Esophagus (tissue), 2 donors: ENCODE data around the gene SYNE1. TPM values are rescaled to one million over a fixed set of nuclear protein-coding genes. Genes with fewer than 3 reads are reported as not detected.
A peak's percentile ranks its signal among the peaks of the same experiment; 100 is the strongest.
"Not testable (repeated sequence)": the region's sequence is repeated elsewhere in the genome, so short reads cannot be mapped to it uniquely, and the experiment has no call there.

Source experiments
- H3K27ac ChIP-seq, 2 donors: one replicate each; pipeline ENCODE4 v1.5.1; 2013; ENCODE audit warnings: low read depth in 2 of 2, mild to moderate bottlenecking in 2 of 2, inconsistent platforms in 1 of 2, low read length in 1 of 2, moderate library complexity in 1 of 2
- H3K27me3 ChIP-seq, 2 donors: one replicate each; pipeline ENCODE4 v1.6.1; 2013; ENCODE audit warnings: low read length in 2 of 2, control low read depth in 1 of 2, mild to moderate bottlenecking in 1 of 2; ENCODE audit not compliant: insufficient read depth in 2 of 2, control insufficient read depth in 1 of 2
- H3K36me3 ChIP-seq, 2 donors: one replicate each; pipeline ENCODE4 v1.6.1; 2013; ENCODE audit warnings: low read length in 1 of 2; ENCODE audit not compliant: control insufficient read depth in 2 of 2, insufficient read depth in 2 of 2
- H3K4me1 ChIP-seq, 2 donors: one replicate each; pipeline ENCODE4 v1.6.1; 2013; ENCODE audit warnings: low read length in 1 of 2; ENCODE audit not compliant: control insufficient read depth in 2 of 2, insufficient read depth in 2 of 2
- H3K4me3 ChIP-seq, 2 donors: one replicate each; pipeline ENCODE4 v1.5.1; 2013; ENCODE audit warnings: low read length in 2 of 2, mild to moderate bottlenecking in 2 of 2, low read depth in 1 of 2, moderate library complexity in 1 of 2
- H3K9me3 ChIP-seq, 2 donors: one replicate each; pipeline ENCODE4 v1.6.1; 2013; ENCODE audit warnings: mild to moderate bottlenecking in 2 of 2, low read depth in 1 of 2, low read length in 1 of 2, moderate library complexity in 1 of 2; ENCODE audit not compliant: control insufficient read depth in 2 of 2, insufficient read depth in 1 of 2
- WGBS, 2 donors: extraction: QIAGEN DNeasy Blood & Tissue Kit; methylation state at CpG; one replicate each; pipeline ENCODE4 v1.1.7; 2013; 5-methylcytosine and 5-hydroxymethylcytosine counted together
- polyA plus RNA-seq, 2 donors: library from polyadenylated mRNA; stranded (reverse); fragments of 200-250 nt; gene quantifications; one replicate each; pipeline ENCODE4 v1.2.3, GENCODE V29; 2013
- donor health status: healthy with polysubstance abuse.
- donor health status: Bipolar disorder and iron deficiency.

Gene SYNE1, protein sequence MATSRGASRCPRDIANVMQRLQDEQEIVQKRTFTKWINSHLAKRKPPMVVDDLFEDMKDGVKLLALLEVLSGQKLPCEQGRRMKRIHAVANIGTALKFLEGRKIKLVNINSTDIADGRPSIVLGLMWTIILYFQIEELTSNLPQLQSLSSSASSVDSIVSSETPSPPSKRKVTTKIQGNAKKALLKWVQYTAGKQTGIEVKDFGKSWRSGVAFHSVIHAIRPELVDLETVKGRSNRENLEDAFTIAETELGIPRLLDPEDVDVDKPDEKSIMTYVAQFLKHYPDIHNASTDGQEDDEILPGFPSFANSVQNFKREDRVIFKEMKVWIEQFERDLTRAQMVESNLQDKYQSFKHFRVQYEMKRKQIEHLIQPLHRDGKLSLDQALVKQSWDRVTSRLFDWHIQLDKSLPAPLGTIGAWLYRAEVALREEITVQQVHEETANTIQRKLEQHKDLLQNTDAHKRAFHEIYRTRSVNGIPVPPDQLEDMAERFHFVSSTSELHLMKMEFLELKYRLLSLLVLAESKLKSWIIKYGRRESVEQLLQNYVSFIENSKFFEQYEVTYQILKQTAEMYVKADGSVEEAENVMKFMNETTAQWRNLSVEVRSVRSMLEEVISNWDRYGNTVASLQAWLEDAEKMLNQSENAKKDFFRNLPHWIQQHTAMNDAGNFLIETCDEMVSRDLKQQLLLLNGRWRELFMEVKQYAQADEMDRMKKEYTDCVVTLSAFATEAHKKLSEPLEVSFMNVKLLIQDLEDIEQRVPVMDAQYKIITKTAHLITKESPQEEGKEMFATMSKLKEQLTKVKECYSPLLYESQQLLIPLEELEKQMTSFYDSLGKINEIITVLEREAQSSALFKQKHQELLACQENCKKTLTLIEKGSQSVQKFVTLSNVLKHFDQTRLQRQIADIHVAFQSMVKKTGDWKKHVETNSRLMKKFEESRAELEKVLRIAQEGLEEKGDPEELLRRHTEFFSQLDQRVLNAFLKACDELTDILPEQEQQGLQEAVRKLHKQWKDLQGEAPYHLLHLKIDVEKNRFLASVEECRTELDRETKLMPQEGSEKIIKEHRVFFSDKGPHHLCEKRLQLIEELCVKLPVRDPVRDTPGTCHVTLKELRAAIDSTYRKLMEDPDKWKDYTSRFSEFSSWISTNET (N-terminal part only)
- 1 to 10 TPM; 5.4 to 7.1 TPM for polyA plus RNA-seq

DNA sequence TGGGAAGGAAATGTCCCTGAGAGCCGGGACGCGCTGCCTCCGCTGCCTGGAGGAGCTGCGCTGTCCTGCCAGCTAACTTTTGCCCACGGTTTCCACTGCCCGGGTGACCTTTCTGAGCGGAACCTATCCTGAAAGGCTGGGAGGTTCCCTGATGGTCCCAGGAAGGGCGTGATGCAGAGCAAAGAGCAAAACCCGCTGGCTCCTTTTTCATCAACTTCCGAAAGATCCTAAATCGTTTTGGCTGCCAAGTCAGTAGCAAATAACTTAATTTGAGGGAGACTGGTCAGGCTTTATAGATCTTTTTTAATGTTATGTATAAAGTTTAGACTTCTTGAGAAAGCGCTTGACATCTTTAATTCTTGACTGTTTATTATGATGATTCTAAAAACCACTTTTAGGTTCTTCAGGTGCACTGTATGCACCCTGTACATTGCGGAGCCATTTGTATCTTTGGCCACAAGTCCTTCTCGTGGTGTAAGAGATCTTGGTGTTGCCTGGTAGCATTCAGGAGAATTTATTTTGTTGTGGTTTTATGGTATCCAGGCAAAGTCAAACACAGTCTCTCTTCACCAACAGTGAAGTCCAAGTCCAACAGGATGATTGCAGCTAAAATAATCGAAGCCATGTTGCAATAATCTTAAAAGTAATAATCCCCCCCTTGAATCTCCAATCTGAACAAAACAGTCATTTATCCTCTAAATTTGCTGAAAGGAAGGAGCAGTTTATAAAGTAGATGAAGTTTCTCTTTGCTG, at the start of gene SYNE1:
Gene SYNE1 (minus strand): TSS at position 67 of the 752 bp plus-strand sequence. CDS start 9,031 bp downstream, outside the sequence.
- H3K4me3 ChIP-seq: peak within 1 kb of the TSS; percentile 57 to 59
- no peaks in the 10 kb centered on the region for H3K9me3 ChIP-seq
- H3K27ac ChIP-seq: peak within 1 kb of the TSS; percentile 51 to 58
- 21 to 25% methylated on average over 16 of the region's 16 CpGs for WGBS, 2 donors
- H3K27me3 ChIP-seq: peaks cover 0 to 2% of the 10 kb centered on the region in 2 donors
- H3K4me1 ChIP-seq: peaks cover 5 to 8% of the 10 kb centered on the region in 2 donors
- H3K36me3 ChIP-seq: no peaks in the 10 kb centered on the region

DNA sequence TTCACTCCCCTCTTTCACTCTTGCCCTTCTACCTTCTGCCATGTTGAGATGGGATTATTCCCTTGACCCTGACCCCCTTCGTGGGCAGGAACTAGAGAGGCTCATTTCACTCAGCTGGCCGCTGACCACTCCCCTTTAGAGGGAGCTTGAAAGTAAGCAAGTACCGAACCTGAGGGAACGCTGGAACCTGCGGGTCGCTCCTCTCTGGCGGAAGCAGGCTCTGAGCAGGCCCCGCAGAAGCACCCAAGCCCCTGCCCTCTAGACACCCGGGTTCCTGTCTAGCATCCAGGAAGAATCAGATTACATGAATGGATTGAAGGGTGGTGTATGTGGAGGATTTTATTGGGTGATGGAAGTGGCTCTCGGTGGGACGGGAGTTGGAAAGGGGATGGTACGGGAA, 48.7 kb upstream of the SYNE1 start:
- 92% methylated on average over 12 of the region's 12 CpGs for WGBS, 2 donors
- H3K4me1 ChIP-seq: no peaks in the 10 kb centered on the region
- no peaks in the 10 kb centered on the region for H3K36me3 ChIP-seq
- H3K4me3 ChIP-seq: no peak overlapping the region
- H3K27me3 ChIP-seq: no peaks in the 10 kb centered on the region
- peaks cover 0 to 2% of the 10 kb centered on the region in 2 donors for H3K9me3 ChIP-seq
- H3K27ac ChIP-seq: no peak overlapping the region

DNA sequence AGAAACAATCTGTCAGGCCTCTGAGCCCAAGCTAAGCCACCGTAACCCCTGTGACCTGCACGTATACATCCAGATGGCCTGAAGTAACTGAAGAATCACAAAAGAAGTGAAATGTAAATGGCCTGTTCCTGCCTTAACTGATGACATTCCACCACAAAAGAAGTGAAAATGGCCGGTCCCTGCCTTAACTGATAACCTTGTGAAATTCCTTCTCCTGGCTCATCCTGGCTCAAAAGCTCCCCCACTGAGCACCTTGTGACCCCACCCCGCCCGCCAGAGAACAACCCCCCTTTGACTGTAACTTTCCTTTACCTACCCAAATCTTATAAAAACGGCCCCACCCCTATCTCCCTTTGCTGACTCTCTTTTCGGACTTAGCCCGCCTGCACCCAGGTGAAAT, 45.8 kb upstream of the SYNE1 start:
- not testable (repeated sequence) for H3K36me3 ChIP-seq, H3K4me1 ChIP-seq, H3K27ac ChIP-seq, H3K9me3 ChIP-seq, H3K27me3 ChIP-seq, H3K4me3 ChIP-seq
- WGBS, 2 donors: 42 to 45% methylated on average over 8 of the region's 8 CpGs

DNA sequence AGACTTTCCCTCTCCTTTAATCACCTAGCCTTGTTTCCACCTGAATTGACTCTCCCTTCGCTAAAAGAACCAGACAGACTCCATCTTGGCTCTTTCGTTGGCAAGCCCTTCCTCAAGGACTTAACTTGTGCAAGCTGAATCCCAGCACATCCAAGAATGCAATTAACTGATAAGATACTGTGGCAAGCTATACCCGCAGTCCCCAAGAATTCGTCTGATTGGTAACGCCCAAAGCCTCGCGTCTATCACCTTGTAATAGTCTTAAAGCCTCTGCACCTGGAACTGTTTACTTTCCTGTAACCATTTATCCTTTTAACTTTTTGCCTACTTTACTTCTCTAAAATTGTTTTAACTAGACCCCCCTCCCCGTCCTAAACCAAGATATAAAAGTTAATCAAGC, 45.0 kb upstream of the SYNE1 start:
- no peaks in the 10 kb centered on the region for H3K36me3 ChIP-seq
- H3K9me3 ChIP-seq: peaks cover 0 to 2% of the 10 kb centered on the region in 2 donors
- no peak overlapping the region for H3K4me3 ChIP-seq
- no peak overlapping the region for H3K27ac ChIP-seq
- no peaks in the 10 kb centered on the region for H3K4me1 ChIP-seq
- H3K27me3 ChIP-seq: no peaks in the 10 kb centered on the region
- WGBS, 2 donors: 31 to 37% methylated on average over 8 of the region's 8 CpGs

DNA sequence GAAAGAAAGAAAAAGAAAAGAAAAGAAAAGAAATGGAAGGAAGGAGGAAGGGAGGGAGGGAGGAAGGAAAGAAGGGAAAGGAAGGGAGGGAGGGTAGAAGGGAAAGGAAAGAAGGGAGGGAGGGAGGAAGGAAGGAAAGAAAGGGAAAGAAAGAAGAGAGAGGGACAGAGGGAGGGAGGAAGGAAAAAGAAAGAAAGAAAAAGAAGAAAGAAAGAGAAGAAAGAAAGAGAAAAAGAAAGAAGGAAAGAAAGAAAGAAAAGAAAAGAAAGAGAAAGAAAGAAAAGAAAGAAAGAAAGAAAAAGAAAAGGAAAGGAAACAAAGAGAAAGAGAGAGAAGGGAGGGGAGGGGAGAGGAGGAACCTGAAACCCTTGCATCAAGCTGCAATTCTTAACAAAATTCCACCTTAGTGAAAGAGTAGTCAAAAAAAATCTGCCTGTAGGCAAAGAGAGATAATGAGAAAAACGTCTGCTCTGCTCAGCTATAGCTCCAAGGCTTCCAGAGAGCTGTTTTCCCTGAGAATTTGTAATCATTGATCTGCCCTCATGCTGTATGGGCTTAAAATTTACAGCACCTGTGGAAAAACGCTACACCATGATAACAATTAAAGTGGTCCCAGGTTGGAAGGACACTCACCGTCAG, 43.8 kb upstream of the SYNE1 start:
- 34% methylated on average over 3 of the region's 3 CpGs for WGBS, 2 donors

DNA sequence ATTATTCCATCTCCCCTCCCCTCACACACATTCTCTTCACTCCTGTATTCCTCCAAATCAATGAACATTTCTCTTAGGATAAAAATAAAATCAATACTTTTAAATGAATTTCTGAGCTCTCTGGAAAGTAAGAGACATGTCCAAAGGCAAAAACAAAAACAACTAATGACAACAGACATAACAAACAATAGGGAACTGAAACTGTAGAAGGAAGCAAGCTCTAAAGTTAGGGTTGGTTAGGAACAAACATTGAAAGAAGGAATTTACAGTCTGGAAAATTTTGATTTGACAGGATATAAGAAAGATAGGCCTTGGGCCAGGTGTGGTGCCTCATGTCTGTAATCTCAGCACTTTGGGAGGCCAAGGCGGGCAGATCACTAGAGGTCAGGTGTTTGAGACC, 43.0 kb upstream of the SYNE1 start:
- WGBS, 2 donors: 87 to 95% methylated on average over 1 of the region's 1 CpG
- Histone ChIP-seq H3K4me1 (no peaks in the 10 kb centered on the region), H3K36me3 (no peaks in the 10 kb centered on the region), H3K9me3 (no peaks in the 10 kb centered on the region), H3K27ac (no peak overlapping the region), H3K27me3 (no peaks in the 10 kb centered on the region), H3K4me3 (no peak overlapping the region)

More for the DNA sequence above, 43.8 kb upstream of the SYNE1 start:
- Histone ChIP-seq H3K4me1 (no peaks in the 10 kb centered on the region), H3K27me3 (no peaks in the 10 kb centered on the region), H3K27ac (no peak overlapping the region), H3K9me3 (peaks cover 0 to 2% of the 10 kb centered on the region in 2 donors), H3K36me3 (no peaks in the 10 kb centered on the region), H3K4me3 (no peak overlapping the region)

DNA sequence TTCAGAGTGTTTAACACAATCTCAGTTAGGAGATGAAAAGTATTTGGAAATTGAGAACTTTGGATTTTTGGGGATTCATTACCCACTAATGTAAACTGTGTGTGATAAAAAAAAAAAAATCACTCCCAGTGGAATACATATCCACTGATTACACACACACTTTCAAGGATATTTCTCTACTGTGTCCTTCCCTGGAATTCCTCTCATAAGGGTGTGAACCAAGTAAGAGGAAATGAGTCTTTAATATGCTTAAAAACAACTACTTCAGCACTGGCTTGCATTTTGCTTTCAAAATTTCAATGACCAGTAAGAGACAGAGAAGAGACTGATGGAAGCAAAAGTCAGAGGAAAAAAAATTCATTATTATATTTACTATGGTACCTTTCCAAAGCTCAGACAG, 36.1 kb upstream of the SYNE1 start:
- Histone ChIP-seq H3K36me3 (no peaks in the 10 kb centered on the region), H3K9me3 (no peaks in the 10 kb centered on the region), H3K27me3 (no peaks in the 10 kb centered on the region), H3K4me3 (no peak overlapping the region), H3K4me1 (no peaks in the 10 kb centered on the region), H3K27ac (no peak overlapping the region)

DNA sequence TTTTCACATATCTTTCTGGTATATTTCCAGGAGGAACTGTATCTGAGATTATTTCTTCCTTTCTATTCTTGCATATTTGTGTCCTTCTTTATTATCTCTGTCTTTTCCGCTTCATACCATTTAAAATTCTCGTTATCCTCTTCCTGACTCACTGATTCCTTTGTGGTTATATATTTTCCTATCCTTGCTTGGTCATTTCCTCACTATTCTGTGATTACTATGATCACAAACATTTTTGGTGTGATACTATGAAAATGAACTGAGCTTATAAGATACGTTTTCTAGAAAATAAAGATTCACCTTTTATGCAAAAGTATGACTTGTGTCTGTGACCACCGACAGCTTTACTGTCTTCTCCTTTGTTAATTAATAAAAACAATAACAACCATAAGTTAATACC, 34.0 kb upstream of the SYNE1 start:
- H3K9me3 ChIP-seq: no peaks in the 10 kb centered on the region
- no peak overlapping the region for H3K4me3 ChIP-seq
- H3K27ac ChIP-seq: no peak overlapping the region
- no peaks in the 10 kb centered on the region for H3K27me3 ChIP-seq
- no peaks in the 10 kb centered on the region for H3K36me3 ChIP-seq
- H3K4me1 ChIP-seq: no peaks in the 10 kb centered on the region
- WGBS, 2 donors: 49 to 61% methylated on average over 4 of the region's 4 CpGs
